ENCODE measurements around the gene ZNF785.
A peak's percentile ranks its signal among the peaks of the same experiment; 100 is the strongest.

ZNF785 gene

GRCh38 chr16:30535106-30535776 lies 50.3 kb downstream of the ZNF785 start:
- TF ChIP-seq ZFX (IDR thresholded peaks at IDR 0.05): no peak
- TF ChIP-seq, protein P1, sequence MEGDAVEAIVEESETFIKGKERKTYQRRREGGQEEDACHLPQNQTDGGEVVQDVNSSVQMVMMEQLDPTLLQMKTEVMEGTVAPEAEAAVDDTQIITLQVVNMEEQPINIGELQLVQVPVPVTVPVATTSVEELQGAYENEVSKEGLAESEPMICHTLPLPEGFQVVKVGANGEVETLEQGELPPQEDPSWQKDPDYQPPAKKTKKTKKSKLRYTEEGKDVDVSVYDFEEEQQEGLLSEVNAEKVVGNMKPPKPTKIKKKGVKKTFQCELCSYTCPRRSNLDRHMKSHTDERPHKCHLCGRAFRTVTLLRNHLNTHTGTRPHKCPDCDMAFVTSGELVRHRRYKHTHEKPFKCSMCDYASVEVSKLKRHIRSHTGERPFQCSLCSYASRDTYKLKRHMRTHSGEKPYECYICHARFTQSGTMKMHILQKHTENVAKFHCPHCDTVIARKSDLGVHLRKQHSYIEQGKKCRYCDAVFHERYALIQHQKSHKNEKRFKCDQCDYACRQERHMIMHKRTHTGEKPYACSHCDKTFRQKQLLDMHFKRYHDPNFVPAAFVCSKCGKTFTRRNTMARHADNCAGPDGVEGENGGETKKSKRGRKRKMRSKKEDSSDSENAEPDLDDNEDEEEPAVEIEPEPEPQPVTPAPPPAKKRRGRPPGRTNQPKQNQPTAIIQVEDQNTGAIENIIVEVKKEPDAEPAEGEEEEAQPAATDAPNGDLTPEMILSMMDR (conservative IDR thresholded peaks at IDR 0.05): no peak
- peak overlapping the region; percentile 93 for H3K27ac ChIP-seq

DNA sequence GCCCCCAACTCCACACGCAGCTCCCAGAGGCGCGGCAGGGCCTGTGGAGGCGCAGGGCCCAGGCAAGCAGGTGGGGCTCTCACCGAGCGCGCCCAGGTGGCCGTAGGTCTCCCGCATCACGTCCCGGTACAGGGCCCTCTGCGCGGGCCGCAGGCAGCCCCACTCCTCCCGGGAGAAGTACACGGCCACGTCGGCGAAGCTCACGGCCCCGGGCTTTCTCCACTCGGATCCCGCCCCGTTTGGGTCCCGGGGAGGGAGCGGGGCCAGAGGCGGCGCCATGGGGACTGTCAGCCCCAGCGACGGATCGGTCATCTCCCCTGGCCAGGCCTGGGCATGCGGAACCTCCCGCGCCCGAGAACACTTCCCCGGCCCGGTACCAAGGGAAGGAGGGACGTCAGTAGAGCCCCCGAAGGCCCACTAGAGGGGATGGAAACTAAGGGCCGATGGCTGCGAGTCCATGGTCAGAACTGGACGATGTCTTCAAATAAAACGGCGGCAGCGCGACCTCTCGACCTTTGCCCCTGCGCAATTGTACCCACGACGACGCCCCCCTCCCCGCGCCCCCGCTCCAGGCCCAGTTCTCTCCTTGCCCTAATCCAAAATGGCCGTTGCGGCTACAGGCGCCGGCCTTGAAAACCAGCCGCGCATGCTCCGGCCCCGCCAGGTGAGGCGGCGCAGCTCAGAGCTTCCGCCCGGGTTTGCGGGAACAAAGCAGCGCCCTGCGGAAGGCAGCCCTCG lies 51.0 kb downstream of the ZNF785 start, which contains the start of gene ZNF747:
Gene ZNF747 (minus strand): TSS at position 491 of the 738 bp plus-strand sequence. CDS start 179 bp downstream, at position 312.
- TF ChIP-seq ZFX (IDR thresholded peaks at IDR 0.05): peak; percentile 93
- TF ChIP-seq, protein P1 (conservative IDR thresholded peaks at IDR 0.05): no peak
- H3K27ac ChIP-seq: peak within 1 kb of the TSS; percentile 93

- H3K27ac ChIP-seq: peak overlapping the region; percentile 93
- no peak for TF ChIP-seq ZFX (IDR thresholded peaks at IDR 0.05)
- TF ChIP-seq, protein P1 (conservative IDR thresholded peaks at IDR 0.05): 0 out of 2 replicates have a peak, but pooled peaks have one; percentile 3
These were observed 51.6 kb downstream of the ZNF785 start for GRCh38 chr16:30533748-30534367.

- TF ChIP-seq, protein P1 (conservative IDR thresholded peaks at IDR 0.05): no peak
- peak overlapping the region; percentile 93; the same call in 1 of the 2 replicates for H3K27ac ChIP-seq
These were observed 52.4 kb downstream of the ZNF785 start for GRCh38 chr16:30533146-30533522.

DNA sequence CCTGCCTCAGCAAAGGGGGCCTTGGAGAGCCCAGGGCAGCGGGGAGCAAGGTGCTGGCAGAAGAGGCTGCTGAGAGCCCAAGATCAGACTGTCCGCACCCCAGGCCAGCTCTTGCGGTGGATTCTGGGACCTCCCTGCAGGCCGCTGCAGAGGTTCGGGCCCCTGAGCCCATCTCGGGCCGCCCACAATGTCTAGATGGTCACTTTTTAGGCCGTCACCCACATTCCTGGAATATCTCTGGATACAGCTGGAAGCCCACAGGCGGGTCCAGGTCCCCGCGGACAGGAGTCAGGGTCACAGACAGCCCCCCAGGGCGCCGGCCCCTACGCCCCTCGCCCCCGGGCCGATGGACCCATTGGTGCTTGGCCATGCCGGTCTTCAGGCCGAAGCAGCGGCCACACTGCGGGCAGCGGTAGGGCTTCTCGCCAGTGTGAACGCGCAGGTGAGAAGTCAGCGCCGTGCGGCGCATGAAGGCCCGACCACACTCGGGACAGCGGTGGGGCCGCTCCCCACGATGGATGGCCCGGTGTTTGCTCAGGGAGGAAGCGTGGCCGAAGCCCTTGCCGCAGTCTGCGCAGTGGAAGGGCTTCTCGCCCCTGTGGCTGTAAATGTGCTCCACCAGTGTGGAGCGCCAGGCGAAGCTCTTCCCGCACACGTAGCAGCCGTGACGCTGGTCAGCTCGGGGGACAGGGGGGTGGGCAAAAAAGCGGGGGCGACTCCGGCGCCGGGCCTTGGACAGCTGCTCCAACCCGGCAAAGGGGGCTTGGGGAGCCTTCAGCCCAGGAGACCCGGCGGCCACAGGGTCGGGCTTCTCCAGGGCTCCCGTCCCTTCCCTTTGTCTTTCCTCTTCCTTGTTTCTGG lies 53.0 kb downstream of the ZNF785 start:
- TF ChIP-seq ZFX (IDR thresholded peaks at IDR 0.05): no peak
- TF ChIP-seq, protein P1 (conservative IDR thresholded peaks at IDR 0.05): no peak

More for the DNA sequence above, 53.0 kb downstream of the ZNF785 start:
- no peak overlapping the region for H3K27ac ChIP-seq
